Epithelial cell of proximal tubule (primary cell): ENCODE measurements around the gene CNIH4. TPM values are rescaled to one million over a fixed set of nuclear protein-coding genes. Genes with fewer than 3 reads are reported as not detected.

ENCODE experiments used
- DNase-seq: peaks from one replicate; pipeline ENCODE4 v3.0.0-alpha.2; 2011; ENCODE audit warnings: low read depth
- H3K4me3 ChIP-seq: 2 replicates; pipeline ENCODE4 v1.5.1; 2011; ENCODE audit warnings: low read depth, mild to moderate bottlenecking, low read length
- CTCF ChIP-seq: conservative IDR thresholded peaks from 2 replicates; pipeline ENCODE4 v1.5.1; 2012; ENCODE audit warnings: low read depth, mild to moderate bottlenecking, low read length
- total RNA-seq: library from RNA; depleted of rRNA; stranded (reverse); fragments of >200 nt; gene quantifications from 2 replicates; pipeline ENCODE4 v1.2.3, GENCODE V29; 2015

Gene CNIH4
- total RNA-seq, 1 donor from 2014 or later = 76.0 TPM

- peak overlapping the region; percentile 86 for H3K4me3 ChIP-seq
- no peak for DNase-seq
- TF ChIP-seq CTCF = no peak
These were observed 28.0 kb upstream of the CNIH4 start for GRCh38 chr1:224328644-224329043.

- no peak for DNase-seq
- peak overlapping the region; percentile 86 for H3K4me3 ChIP-seq
These were observed 27.2 kb upstream of the CNIH4 start for GRCh38 chr1:224329484-224329841.

GRCh38 chr1:224329842-224330753 is 26.6 kb upstream of the CNIH4 start, which contains the start of gene NVL:
Gene NVL (minus strand): TSS chr1:224330172. CDS start chr1:224330127, 45 bp downstream.
- no peak for TF ChIP-seq CTCF

More at GRCh38 chr1:224329484-224329841, 27.2 kb upstream of the CNIH4 start:
- no peak for TF ChIP-seq CTCF

GRCh38 chr1:224331326-224331725 is 25.4 kb upstream of the CNIH4 start:
- H3K4me3 ChIP-seq = no peak overlapping the region
- no peak for TF ChIP-seq CTCF
- DNase-seq = no peak

More at GRCh38 chr1:224329842-224330753, 26.6 kb upstream of the CNIH4 start, which contains the start of gene NVL:
- DNase-seq = peak; percentile 49
- H3K4me3 ChIP-seq = peak within 1 kb of the TSS; percentile 86

- DNase-seq = no peak
- H3K4me3 ChIP-seq = no peak overlapping the region
- TF ChIP-seq CTCF = no peak
These were observed 24.9 kb upstream of the CNIH4 start for GRCh38 chr1:224331824-224332223.

GRCh38 chr1:224333309-224333926 is 23.3 kb upstream of the CNIH4 start:
- TF ChIP-seq CTCF = peak; percentile 65
- DNase-seq = peak; percentile 37
- H3K4me3 ChIP-seq = no peak overlapping the region
